T47D (cell line): ENCODE data around the gene LRG1.

ENCODE experiments used
- DNase-seq, 2 experiments: peaks; one replicate each; pipeline versions ENCODE4 v3.0.0 to v3.0.0-alpha.2; 2011 to 2012; ENCODE audit warnings: low read depth in 1 of 2, low spot score in 1 of 2
- JUND ChIP-seq: IDR thresholded peaks from 2 replicates; pipeline ENCODE4 v1.6.1; 2012; ENCODE audit warnings: low read depth
- in situ Hi-C: cut with HindIII; loops from 2 replicates; pipeline ENCODE4 v1.10.0; 2016; ENCODE audit warnings: low sequenced_read_pairs, low pct_unique_long_range_greater_than_20kb

Gene LRG1

DNA sequence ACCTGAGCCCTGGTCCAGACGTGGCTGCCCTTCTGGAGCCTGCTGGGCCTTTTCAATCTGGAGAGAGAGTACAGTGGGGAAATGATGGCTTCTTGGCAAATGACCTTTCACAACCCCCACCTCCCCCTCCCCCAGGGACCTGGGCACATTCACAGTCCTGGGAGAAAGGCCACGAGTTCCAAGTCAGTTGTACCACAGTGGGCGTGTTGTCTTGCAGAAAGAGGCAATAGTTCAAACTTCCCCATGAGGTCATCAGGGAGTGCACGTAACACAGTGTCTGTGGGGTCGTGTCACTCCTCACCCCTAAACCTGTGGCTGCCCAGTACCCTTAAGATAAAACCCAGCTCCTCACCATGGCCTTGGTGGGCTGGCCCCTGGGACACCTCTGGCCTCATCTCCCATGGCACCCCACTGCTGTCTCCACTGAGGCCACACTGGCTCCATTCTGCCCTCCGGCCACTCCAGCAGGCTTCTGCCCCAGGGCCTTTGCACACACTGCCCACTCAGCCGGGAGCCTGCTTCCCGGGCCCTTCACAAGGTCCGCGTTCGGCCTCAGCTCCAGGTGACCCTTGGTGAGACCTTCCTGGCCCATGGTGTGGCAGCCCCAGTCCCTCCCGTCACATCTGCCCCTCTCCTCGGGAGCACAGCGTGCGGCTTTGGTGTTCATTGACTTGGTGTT is 34.8 kb downstream of the LRG1 start:
- no peak for DNase-seq
- no peak for TF ChIP-seq JUND
- in situ Hi-C loops, result no loop called here

DNA sequence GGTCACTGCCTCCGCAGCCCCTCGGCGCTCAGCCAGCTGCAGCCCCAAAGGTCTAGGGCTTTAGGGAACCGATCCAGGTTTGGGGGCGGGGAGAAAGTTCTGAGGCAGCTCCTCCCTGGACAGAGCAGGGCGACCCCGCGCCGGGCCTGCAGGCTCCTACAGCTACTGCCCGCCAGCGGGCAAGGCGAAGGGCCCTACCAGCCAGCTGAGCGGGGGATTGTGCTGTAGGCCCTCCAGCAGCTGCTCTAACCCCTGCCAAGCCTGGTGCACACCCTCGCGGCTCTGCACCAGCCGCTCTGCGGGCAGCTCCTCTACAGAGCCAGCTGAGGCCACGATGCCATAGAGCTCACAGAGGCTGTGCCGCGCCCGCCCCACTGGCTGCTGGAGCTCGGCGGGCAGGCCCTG is 35.5 kb downstream of the LRG1 start:
- in situ Hi-C loops, result no loop called here
- TF ChIP-seq JUND, result no peak
- DNase-seq, result no peak

DNA sequence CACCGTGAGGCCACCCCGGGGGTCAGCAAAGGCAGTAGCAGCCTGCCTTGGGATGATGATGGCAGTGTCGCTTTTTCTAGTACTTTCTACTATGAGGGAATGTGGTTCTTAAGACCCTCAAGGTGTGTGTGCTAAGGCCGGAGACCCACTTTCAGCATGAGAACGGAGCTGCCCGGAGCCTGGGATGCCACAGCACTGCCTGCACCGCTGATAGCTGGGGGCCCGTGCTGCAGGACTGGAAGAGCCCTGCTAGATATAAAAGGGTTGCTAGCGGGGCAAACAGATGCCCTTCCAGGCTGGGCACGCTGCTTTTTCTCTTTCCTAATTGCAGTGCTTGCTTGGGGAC is 36.0 kb downstream of the LRG1 start:
- TF ChIP-seq JUND, result no peak
- in situ Hi-C loops, result no loop called here
- DNase-seq, result no peak

DNA sequence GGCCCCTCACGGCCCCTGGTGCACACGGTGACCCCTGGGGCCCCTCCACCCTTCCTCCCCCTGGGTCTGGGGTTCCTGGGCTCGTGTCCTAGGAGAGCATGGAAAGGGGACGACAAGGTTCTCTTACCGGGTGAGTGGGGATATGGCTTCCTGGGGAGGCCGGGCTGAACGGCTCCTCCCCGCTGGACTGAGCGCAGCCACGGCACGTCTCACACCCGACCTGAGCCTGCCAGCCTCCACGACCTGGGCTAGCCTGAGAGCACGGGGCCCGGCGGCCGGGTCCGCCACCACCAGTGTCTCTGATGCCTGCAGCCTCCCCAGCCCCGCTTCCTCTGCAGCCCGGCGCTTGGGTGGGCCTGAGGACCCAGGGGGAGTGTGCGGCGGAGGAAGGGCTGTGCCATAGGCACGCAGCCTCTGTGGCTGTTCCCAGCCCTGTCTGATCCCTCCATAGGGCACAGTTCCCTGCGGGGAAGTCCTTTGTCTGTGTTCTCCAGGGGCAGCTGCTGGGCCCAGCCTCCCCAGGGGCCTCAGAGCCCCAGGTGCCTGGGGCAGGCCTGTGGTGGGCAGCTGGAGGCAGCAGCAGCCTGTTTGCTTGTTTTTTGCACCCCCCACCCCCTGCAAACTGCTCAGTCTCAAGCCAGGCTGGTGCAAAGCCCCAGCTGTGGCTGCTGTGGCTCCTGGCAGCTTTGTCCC is 36.6 kb downstream of the LRG1 start:
- TF ChIP-seq JUND, result no peak
- no peak for DNase-seq
- in situ Hi-C loops, result no loop called here

DNA sequence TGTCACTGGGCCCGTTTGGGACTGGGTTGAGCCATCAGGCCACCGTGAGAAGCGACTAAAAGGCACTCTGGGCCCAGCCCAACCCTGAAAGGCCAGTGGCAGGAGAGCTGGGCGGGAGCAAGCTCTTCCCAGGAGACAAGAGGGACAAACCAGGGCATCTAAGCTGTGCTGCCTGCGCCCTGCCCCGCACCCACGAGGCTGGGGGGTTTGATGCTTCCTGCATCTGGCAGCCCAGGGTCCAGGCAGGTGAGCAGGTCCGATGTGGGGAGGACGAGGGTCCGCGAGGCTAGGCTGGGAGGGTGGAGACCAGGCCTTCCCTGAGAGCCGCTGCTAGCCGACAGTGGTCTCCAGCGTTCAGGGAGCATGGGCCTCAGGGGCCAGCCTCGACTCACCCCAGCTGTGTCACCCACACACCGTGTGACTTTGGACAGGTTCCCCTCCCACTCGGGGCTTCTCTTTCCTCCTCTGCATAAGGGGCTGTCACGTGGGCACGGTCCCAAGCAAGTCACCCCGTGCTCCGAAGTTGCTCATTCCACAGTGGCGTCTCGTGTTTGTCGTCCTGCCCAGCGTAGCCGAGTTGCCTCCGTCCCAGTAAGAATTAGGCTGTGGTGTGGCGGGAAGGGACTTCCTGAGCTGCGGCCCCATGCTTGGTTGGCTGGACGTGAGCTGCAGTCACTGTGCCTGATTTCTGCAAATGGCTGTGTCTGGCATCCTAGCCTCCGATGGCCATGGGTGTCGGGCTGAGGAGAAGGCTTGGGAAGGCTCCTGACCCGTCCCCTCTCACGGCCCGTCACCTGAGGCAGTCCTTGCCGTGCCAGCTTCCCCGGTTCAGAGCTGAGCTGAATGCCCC is 37.3 kb downstream of the LRG1 start:
- TF ChIP-seq JUND, result no peak
- in situ Hi-C loops, result no loop called here
- DNase-seq, result no peak

DNA sequence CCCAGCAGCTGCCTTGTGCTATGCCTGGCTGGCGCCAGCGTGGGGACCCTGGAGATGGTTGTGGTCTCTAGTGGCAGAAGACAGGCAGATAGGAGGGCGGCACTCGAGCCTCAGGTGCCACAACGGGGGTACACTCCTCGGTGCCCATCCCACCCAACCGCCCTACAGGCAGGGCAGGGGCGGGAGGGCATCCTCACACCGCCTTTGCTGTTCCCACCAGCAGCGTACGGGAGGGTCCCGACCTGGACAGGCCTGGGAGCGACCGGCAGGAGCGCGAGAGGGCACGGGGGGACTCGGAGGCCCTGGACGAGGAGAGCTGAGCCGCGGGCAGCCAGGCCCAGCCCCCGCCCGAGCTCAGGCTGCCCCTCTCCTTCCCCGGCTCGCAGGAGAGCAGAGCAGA is 38.1 kb downstream of the LRG1 start:
- in situ Hi-C loops, result no loop called here
- DNase-seq, result no peak
- no peak for TF ChIP-seq JUND

DNA sequence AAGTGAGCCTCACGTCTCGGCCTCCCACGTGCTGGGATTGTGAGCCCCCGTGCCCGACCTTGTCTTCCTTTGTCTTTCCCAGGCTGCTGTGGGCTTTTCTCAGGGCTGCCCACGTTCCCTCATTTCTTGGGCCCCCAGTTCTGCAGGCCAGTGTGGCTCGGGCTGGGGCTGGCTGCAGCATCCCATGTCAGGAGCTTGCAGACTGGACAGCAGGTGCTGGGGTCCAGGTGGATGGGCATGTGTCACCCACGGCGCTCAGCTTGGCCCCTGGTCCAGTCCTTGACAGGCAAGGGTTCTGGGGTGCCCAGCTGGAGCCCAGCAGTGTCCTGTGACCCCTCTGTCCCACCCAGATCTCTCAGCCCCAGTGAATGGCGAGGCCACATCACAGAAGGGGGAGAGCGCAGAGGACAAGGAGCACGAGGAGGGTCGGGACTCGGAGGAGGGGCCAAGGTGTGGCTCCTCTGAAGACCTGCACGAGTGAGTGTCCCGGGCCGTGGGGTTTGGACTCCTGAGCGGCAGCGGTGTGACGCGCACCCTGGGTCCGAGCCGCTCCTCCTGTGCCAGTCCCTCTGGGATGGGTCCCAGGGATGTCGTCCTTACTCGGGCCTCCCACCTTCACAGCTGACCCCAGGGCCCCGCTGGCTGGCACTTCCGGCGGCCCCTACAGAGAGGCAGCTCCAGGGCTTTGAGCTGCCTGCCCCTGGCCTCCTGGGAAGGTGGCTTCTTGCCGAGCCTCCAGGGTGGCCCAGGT is 38.8 kb downstream of the LRG1 start:
- TF ChIP-seq JUND, result no peak
- in situ Hi-C loops, result no loop called here
- no peak for DNase-seq

DNA sequence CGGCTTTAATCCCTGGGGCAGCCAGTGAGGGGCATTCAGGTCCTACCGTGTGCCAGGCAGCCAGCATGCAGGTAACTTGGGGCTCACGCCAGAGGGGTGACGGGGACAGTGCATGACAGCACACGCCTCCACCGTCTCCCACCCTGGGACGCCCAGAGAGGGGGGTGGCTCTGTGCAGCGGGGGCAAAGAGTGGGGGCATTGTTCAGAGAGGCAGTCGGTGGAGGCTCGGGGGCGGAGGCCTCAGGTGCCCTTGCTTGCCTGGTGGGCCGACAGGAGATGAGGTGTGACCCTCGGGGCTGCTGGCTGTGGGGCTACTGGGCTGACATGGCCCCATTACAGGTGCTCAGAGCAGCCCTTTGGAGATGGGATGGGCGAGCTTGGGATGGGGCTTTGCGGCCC is 40.0 kb downstream of the LRG1 start:
- in situ Hi-C loops, result no loop called here
- TF ChIP-seq JUND, result no peak
- no peak for DNase-seq

DNA sequence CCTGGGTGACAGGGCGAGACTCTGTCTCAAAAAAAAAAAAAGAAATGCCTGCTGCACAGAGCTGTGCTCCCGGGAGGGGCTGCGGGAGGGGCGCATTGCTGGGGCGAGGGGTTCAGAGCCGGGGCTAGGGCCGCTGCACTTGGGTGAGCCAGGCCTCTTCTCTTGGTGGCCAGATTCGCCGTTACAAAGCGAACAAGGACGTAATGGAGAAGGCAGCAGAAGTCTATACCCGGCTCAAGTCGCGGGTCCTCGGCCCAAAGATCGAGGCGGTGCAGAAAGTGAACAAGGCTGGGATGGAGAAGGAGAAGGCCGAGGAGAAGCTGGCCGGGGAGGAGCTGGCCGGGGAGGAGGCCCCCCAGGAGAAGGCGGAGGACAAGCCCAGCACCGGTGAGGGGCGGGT is 40.5 kb downstream of the LRG1 start:
- no peak for DNase-seq
- TF ChIP-seq JUND, result no peak
- in situ Hi-C loops, result no loop called here

DNA sequence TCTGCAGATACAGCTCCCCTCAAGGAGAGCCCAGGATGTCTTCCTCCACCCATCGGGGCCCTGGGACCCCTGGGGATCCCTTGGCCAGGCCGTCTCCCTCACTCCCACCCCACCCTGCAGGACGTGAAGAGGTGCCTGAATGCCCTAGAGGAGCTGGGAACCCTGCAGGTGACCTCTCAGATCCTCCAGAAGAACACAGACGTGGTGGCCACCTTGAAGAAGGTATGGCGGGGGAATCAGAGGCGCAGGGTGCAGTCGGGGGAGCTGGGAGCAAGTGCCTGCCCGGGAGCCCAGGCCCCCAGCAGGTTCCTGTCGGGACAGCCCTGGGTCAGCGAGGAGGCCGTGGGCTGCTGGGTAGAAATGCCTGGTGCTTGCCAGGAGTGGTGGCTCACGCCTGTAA is 41.1 kb downstream of the LRG1 start:
- in situ Hi-C loops, result no loop called here
- no peak for TF ChIP-seq JUND
- DNase-seq, result no peak

DNA sequence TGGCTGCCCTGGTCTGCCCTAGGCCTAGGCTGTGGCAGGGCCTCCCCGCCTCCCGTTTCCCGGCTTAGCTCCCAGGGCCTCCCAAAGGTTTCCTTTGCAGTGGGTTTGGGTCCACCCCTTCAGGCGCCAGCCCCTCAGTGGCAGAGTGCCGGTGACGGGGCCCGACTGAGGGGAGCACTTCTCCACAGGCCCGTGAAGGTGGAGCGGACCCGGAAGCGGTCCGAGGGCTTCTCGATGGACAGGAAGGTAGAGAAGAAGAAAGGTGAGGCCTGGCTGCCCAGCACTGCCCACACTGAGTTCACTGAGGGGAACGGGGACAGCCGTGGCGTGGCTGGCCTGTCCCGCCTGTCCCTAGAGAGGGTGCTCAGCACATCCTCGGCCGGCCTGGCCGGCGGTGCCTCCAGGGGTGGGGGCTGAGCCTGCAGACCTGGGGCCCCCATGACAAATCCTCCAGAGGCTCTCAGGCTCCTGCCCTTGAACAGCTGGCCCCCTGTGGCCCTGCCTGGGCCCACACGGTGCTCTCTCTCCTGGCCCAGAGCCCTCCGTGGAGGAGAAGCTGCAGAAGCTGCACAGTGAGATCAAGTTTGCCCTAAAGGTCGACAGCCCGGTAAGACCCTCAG is 42.0 kb downstream of the LRG1 start:
- no peak for DNase-seq
- in situ Hi-C loops, result no loop called here
- TF ChIP-seq JUND, result no peak

DNA sequence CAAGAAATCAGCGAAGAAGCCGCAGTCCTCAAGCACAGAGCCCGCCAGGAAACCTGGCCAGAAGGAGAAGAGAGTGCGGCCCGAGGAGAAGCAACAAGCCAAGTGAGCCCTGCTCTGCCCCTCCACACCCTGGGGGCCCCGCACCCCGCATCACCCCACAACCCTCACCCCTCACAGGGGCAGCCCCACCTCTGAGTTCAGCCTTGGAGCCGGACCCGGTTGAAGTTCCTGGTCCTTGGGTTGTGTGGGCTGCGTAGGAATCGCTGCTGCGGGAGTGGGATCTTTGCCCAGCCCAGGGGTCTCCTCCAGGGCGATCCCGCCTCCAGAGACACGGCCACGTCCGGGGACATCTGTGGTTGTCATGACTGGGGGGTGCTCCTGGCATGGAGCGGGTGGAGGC is 43.5 kb downstream of the LRG1 start:
- in situ Hi-C loops, result no loop called here
- TF ChIP-seq JUND, result no peak
- DNase-seq, result no peak
